ENCODE measurements around the gene ZBTB20.

The ZBTB20 gene

DNA sequence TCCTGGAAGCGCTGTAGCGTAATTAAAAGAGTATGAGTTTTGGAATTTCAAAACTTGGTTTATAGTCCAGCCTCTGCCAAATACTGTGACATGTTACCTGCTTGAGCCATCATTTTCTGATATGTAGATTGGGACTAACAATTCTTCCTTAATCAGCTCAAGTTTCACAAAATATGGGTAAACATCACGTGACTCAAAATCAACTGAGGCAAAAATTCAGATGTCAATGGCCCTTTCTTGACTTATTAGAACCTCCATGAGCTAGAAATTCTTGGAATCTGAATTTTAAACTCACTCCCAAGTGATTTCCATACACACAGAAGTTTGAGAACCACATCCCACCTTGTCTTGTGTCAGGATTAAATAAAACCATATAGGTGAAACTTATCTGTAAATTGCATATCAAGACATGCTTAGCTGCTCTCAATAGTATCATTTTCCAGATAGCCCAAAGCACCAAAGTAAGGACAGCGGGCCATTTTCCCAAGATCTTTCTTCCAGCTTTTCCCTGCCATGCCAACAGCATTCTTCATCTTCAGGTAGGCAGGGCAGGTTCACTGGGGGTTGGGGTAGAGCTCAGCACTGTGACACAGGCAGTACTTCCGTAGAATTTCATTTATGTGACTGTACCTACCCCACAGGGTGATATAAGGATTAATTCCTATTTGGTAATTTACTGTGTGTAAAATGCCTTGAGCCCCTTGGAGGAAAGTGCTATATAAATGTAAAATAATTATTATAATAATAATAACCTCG, 474.2 kb downstream of the ZBTB20 start:
- DNase-seq (ENCODE audit: low read depth in 3 of 3) = no peak

- no peak for DNase-seq (ENCODE audit: low read depth in 3 of 3)
These were observed 475.2 kb downstream of the ZBTB20 start for GRCh38 chr3:114671741-114672510.

DNA sequence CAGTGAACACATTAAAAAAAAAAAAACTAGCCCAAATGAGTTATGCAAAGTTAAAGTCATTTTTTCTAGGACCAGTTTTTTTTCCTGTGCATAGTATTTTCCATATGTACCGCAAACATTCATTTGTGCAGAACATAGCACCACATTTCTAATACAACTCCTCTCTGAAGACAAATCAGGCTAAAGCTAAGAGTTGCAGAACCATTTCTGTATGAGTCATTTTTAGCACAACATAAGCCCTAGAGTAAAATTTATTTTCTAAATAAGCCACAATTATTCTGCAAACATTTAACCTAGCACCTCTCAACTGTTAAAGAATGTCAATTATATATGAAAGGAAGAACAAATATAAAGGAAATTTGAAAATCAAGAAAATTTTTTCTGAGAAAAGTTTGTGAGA, 477.5 kb downstream of the ZBTB20 start:
- DNase-seq (ENCODE audit: low read depth in 3 of 3) = no peak

DNA sequence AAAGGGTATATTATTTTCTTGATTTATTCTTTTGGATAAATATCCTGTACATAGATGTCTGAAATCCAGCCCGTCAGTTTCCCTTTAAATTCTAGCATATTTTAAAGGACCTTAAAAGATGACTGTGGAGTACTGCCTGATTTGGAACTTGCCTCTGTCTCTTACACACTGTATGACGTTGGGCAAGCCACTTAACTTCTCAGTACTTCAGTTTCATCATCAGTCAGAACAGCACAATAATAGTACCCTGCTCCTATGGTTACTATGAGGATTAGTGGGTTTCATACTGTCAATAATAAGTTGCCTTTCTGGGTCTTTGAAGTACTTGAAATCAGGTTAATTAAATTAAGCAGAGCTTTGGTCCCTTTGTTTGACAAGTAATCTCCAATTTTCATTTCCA, 479.0 kb downstream of the ZBTB20 start:
- no peak for DNase-seq (ENCODE audit: low read depth in 3 of 3)

DNA sequence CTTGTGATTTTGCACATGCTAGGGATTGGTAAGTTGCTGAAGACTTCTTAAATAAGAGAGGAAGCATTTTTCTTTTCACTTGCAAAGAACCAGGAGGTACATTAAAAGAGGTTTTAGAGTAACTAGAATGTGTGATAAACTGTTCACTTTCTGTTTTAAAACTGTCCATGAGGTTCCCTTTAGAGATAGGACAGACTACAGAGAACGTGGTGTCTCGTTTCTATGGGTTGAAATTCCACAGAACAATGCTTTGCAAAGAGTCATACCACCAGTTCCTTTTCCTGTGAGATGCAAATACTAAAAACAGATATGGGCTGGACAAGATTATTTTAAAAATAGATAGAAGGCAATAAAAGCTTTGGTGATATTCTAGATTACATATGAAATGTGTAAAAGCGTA, 480.5 kb downstream of the ZBTB20 start:
- no peak for DNase-seq (ENCODE audit: low read depth in 3 of 3)

DNA sequence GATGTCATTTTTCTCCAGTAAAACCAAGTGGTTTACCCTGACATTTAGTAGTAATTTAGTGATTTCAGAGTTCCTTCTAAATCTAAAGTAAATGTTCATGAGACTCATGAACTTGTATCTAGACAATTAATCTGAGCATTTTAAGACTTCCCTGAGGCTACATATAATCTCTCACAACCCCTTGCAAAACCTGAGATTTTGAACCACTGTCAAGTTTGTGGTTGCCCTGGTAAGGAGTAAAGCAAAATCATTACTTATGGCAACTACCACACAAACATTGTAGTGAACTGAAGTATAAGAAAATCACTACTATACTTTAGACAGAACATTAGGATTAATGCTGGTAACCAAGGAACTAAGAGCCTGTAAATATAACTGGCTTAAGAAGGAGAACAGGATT, 483.1 kb downstream of the ZBTB20 start:
- DNase-seq (ENCODE audit: low read depth in 3 of 3) = no peak

GRCh38 chr3:114660808-114661207, 486.3 kb downstream of the ZBTB20 start:
- DNase-seq (ENCODE audit: low read depth in 3 of 3) = no peak

DNA sequence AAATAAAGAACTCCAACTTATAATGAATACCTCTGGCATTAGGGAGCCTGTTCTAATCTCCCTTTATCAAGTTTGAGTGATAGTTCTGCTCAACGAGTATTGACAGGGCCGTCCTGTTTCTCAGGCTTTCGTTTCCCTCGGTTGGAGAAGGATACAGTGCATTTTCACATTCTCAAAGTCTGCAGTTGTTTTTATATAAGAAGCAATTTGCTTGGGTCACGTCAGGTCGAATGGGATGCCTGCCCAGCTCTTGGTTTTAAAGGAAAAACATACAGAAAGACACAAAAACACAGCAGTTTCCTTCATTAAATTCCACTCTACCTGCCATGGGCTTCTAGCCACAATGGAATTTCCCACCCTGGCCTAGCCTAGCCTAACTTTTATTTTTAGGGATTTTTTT, 487.0 kb downstream of the ZBTB20 start:
- DNase-seq (ENCODE audit: low read depth in 3 of 3) = no peak

GRCh38 chr3:114659109-114660061, 487.7 kb downstream of the ZBTB20 start:
- no peak for DNase-seq (ENCODE audit: low read depth in 3 of 3)

DNA sequence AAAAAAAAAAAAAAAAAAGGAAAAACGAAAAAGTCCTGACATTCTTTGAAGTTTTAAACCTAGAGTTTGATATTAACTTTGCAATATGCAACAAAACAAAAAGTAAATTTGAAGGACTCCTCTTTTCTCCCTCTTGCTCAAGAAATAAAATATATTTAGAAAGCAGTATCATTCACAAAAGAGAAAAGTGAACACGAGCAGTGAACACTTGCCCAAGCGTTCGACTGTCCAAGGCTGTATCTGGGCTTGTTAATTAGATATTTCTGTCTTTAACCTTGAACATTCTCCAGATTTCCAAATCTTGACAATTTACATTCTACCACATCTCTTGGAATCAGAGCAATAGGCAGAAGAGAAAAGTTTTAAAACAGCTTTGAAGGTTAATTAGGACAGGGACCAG, 495.5 kb downstream of the ZBTB20 start:
- no peak for DNase-seq (ENCODE audit: low read depth in 3 of 3)

- DNase-seq (ENCODE audit: low read depth in 3 of 3) = no peak
These were observed 496.3 kb downstream of the ZBTB20 start for GRCh38 chr3:114650808-114651207.

DNA sequence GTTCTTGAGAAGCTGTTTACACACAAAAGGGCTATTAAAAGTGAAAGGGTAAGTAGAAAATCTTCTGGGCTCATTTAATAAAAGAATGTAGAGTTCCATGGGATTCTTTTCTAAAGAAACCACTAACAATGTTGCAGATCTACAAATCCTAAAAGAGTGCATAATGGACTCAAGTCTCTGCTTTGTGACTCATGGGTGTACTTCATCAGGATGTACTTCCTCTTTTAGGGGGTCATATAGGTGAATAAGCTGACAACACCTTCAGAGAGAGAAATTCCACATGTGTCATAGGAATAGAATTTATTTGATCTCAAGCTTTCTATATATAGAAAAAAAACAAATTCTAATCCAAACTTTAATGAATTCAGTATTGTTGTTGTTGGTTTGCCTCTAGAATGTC, 497.8 kb downstream of the ZBTB20 start:
- no peak for DNase-seq (ENCODE audit: low read depth in 3 of 3)

DNA sequence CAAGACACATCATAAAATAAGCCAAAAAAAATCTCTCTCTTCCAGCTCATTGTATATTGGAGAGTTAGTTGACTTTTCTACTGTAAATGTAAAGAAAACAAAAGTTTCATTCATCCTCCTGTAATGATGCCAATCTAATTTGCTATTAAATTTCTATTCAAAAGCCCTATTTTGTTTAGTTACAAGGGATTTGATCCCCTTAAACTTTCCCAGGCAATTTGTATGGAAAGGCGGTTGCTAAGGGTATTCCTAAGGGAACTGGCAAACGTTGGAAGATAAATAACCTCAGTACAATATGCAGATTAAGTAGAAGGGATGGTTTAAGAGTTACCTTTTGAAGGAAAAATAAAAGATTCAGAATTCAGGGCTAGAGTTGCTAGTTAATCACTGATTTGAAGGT, 500.6 kb downstream of the ZBTB20 start:
- DNase-seq (ENCODE audit: low read depth in 3 of 3) = no peak

DNA sequence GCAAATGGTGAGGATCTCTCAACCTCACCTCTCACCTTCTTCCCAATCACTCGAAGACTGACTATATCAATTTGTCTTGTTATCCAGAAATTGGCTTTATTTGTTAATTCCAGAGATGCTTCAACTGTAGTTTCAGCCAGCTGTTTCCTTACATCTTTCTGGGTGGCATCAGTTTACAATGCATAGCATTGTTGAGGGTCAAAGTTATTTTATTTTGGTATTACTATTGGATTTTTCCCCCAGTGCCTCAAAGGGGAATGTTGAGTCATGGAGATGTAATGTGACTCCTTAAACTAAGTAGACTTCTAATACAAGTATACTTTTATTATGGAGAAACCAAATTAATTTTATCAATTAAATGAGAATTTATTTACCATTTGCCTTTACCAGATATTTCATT, 501.7 kb downstream of the ZBTB20 start:
- no peak for DNase-seq (ENCODE audit: low read depth in 3 of 3)

DNA sequence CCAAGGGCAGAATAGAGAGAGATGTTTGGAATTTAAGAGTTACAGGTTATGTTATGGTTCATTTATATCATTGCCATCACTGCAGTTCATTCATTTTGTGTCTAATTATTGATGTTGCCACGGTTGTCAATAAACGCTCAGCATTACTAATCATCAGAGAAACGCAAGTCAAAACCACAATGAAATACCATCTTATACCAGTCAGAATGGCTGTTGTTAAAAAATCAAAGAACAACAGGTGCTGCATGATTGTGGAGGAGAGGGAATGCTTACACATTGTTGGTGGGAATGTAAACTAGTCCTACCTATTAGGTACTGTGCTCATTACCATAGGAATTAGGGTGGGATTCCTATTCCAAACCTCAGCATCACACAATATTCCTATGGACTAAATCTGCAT, 502.7 kb downstream of the ZBTB20 start:
- no peak for DNase-seq (ENCODE audit: low read depth in 3 of 3)

DNA sequence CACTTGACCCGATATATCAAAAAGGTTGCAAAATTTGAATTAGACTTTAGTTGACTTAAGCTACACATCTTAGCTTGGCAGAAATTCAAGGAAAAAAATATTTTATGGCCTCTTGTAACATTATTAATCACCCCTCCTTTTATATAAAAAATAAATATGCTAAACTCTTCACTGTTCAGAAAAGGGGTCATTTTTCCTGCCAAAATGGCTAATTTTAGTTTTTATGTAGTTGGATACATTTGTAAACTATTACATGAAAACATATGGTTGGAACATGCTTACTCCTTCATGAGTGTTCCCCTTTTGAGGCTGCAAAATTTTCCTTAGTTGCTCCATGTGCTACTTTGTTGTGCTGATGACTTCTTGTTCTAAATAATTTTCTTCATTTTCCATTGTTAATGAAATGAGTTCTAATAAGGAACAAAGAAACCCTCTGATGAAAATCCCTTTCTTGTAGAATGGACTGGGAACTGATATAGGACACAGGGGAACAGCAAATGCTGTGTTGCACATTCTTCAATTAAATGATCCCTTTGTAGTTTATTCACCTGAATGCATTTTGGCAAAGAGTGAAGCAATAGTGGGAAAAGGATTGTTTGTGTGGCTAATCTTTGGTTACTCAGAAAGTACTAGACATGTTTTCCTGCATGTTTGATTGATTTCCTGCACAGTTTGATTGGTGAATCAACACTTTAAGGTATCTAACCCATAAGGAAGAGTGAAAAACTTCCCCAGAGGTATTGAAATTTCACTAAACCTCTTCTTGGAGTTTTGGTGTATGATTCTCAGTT, 503.9 kb downstream of the ZBTB20 start:
- DNase-seq (ENCODE audit: low read depth in 3 of 3) = no peak

DNA sequence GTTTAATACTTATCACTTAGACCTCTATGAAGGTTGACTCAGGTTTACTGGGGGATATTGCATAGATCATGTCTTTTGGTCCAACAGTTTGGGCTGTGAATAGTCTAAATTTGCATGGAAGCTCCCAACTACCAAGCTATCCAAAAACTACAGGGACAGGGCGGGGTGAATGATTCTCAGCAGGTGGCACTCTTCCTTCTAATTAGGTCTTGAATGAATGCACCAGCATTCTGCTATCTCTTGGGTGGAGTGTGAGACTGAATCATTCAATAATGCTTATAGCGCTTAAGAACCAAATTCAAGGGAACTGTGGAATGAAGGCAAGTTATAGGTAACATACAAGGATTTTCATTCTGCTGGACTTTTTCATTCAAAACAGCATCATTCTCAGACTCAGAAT, 507.0 kb downstream of the ZBTB20 start:
- DNase-seq (ENCODE audit: low read depth in 3 of 3) = no peak

- no peak for DNase-seq (ENCODE audit: low read depth in 3 of 3)
These were observed 507.9 kb downstream of the ZBTB20 start for GRCh38 chr3:114639171-114639570.

- no peak for DNase-seq (ENCODE audit: low read depth in 3 of 3)
These were observed 511.2 kb downstream of the ZBTB20 start for GRCh38 chr3:114635878-114636277.

DNA sequence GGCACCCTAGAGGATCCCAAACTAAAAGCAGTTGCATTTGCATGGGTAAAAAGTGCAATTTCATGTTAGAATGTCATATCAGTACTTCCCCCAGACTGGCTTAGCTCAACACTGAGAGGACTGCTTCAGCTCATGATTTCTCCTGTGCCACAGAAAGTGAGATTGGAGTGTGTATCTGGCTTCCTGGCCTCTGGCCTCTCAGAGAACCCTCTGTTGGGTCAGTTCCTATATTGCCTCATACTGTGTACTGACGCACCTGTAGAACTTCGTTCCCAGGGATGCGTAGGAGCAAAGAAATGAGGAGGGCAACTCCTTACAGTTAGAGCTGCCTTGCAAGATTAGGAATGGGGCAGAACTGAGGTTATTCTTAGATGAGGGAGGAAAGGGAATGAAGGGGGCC, 512.5 kb downstream of the ZBTB20 start:
- no peak for DNase-seq (ENCODE audit: low read depth in 3 of 3)

DNA sequence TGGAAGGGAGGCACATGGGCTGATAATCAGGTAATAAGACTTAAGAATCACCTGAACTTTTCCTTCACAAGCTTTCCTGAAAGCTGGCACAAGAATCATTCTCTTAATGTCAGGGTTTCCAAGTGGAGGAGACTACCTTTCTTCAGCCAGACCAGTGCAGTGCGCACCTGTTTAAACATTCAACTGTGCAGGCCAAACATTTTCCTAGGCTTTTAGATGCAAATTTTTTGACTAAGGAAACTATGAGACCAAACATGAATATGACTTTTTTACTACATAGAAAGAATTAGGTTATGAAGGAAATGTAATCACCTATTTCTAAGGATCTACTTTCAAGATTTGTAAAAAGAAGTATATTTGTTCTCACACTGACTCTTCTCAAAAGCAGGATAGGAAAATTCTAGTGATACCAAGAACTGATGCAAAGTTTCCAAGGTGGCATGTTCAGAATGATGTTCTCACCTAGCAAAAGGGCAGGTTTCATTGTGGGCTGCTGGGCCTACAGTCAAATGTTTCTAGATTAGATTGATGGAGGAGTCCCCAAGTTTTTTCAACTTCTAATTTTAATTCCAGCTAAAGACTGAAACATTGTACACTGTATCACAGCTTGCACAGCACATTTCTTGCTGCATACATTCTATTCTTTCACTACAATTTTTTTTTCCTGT, 514.2 kb downstream of the ZBTB20 start:
- DNase-seq (ENCODE audit: low read depth in 3 of 3) = peak in 1 of 3 donors; percentile 13

Measured in stimulated activated CD4-positive, alpha-beta T cell treated with anti-CD3 and anti-CD28 coated beads, TNF-alpha, amount 100 ng/mL, for 48 hours (primary cell).